Naive thymus-derived CD4-positive, alpha-beta T cell (primary cell): Measurements from ENCODE around the gene DDX6. TPM values are rescaled to one million over a fixed set of nuclear protein-coding genes. Genes with fewer than 3 reads are reported as not detected.
"Not testable (repeated sequence)": the region's sequence is repeated elsewhere in the genome, so short reads cannot be mapped to it uniquely, and the experiment has no call there.

Experiments
- ATAC-seq: fragments of 150-1000 bp; cut with Tn5 transposase; 2 replicates; pipeline ENCODE4 v1.10.0; 2021; ENCODE audit warnings: mild to moderate bottlenecking, moderate library complexity
- CTCF ChIA-PET: fragments of 350-600 bp; sonication (Branson Sonifier 250); formaldehyde crosslinking; loops from one replicate; lab custom pipeline; 2021; ENCODE audit warnings: antibody characterized with exemption; lab: Charles Lee
- POLR2A ChIA-PET: fragments of 350-600 bp; sonication (Branson Sonifier 250); formaldehyde crosslinking; loops from one replicate; lab custom pipeline; 2021; ENCODE audit warnings: antibody characterized with exemption, inconsistent platforms; lab: Charles Lee
- DNase-seq, 9 donors: peaks; one replicate each; pipeline versions ENCODE4 v3.0.0 to v3.0.0-alpha.2; 2020 to 2022; ENCODE audit warnings: mixed read lengths in 1 of 9
- H3K27ac ChIP-seq: one replicate; pipeline ENCODE4 v1.7.0; 2013; ENCODE audit warnings: mild to moderate bottlenecking, low read depth, low read length, moderate library complexity
- H3K27me3 ChIP-seq, 2 donors: one replicate each; pipeline ENCODE4 v1.7.0; 2013; ENCODE audit warnings: low read length in 2 of 2, mild to moderate bottlenecking in 2 of 2, moderate library complexity in 2 of 2; ENCODE audit not compliant: control insufficient read depth in 2 of 2, insufficient read depth in 2 of 2
- H3K36me3 ChIP-seq, 3 experiments: 1 replicate in 2 of 3; 2 replicates in 1 of 3; pipeline ENCODE4 v1.7.0; 2013; ENCODE audit warnings: low read length in 3 of 3, mild to moderate bottlenecking in 3 of 3, moderate library complexity in 1 of 3; ENCODE audit not compliant: insufficient read depth in 3 of 3, control insufficient read depth in 2 of 3
- H3K4me1 ChIP-seq, 2 donors: one replicate each; pipeline ENCODE4 v1.7.0; 2013; ENCODE audit warnings: low read length in 2 of 2, mild to moderate bottlenecking in 2 of 2, moderate library complexity in 1 of 2; ENCODE audit not compliant: control insufficient read depth in 2 of 2, insufficient read depth in 2 of 2
- H3K4me3 ChIP-seq: 2 replicates; pipeline ENCODE4 v1.7.0; 2013; ENCODE audit warnings: mild to moderate bottlenecking, low read length
- H3K9me3 ChIP-seq, 3 experiments: 1 replicate in 2 of 3; 2 replicates in 1 of 3; pipeline ENCODE4 v1.7.0; 2013; ENCODE audit warnings: low read length in 3 of 3; ENCODE audit not compliant: control insufficient read depth in 2 of 3
- H3K27ac Mint-ChIP-seq, 9 donors: one replicate each; pipeline ENCODE4 v1.8.0; 2020 to 2022; ENCODE audit warnings: mixed read lengths in 9 of 9, mild to moderate bottlenecking in 8 of 9, moderate library complexity in 5 of 9, inconsistent platforms in 2 of 9
- H3K27me3 Mint-ChIP-seq, 5 donors: one replicate each; pipeline ENCODE4 v1.8.0; 2021 to 2022; ENCODE audit warnings: mixed read lengths in 5 of 5, mild to moderate bottlenecking in 1 of 5
- H3K36me3 Mint-ChIP-seq, 5 donors: one replicate each; pipeline ENCODE4 v1.8.0; 2020 to 2022; ENCODE audit warnings: mixed read lengths in 5 of 5, mild to moderate bottlenecking in 3 of 5, inconsistent platforms in 1 of 5
- H3K4me1 Mint-ChIP-seq, 7 donors: one replicate each; pipeline ENCODE4 v1.8.0; 2020 to 2022; ENCODE audit warnings: mixed read lengths in 7 of 7, mild to moderate bottlenecking in 3 of 7, inconsistent platforms in 1 of 7
- H3K4me3 Mint-ChIP-seq, 10 donors: one replicate each; pipeline ENCODE4 v1.8.0; 2020 to 2022; ENCODE audit warnings: mild to moderate bottlenecking in 10 of 10, mixed read lengths in 10 of 10, moderate library complexity in 6 of 10, inconsistent platforms in 2 of 10
- H3K9me3 Mint-ChIP-seq, 11 donors: one replicate each; pipeline ENCODE4 v1.8.0; 2020 to 2022; ENCODE audit warnings: mixed read lengths in 11 of 11, mild to moderate bottlenecking in 4 of 11, inconsistent platforms in 1 of 11, moderate library complexity in 1 of 11
- intact Hi-C, 2 donors: fragments of 100-400 bp; cut with micrococcal nuclease; formaldehyde crosslinking; loops; one replicate each; pipeline ENCODE4 v1.15.1; 2023
- polyA plus RNA-seq, 2 donors: library from polyadenylated mRNA; unstranded; fragments of 300-500 nt; fragmentation: Illumina TruSeq; gene quantifications; one replicate each; pipeline ENCODE4 v1.2.3, GENCODE V29; 2021
- total RNA-seq, 6 experiments: library from RNA in 5 of 6; stranded (reverse) in 5 of 6; gene quantifications; 1 replicate in 5 of 6; 2 replicates in 1 of 6; pipeline ENCODE4 v1.2.3 and lab custom pipeline; 2021 to 2026

DDX6 gene
- total and polyA plus RNA-seq, 7 experiments from 2014 or later: 118 to 346 (median 207) TPM

DNA sequence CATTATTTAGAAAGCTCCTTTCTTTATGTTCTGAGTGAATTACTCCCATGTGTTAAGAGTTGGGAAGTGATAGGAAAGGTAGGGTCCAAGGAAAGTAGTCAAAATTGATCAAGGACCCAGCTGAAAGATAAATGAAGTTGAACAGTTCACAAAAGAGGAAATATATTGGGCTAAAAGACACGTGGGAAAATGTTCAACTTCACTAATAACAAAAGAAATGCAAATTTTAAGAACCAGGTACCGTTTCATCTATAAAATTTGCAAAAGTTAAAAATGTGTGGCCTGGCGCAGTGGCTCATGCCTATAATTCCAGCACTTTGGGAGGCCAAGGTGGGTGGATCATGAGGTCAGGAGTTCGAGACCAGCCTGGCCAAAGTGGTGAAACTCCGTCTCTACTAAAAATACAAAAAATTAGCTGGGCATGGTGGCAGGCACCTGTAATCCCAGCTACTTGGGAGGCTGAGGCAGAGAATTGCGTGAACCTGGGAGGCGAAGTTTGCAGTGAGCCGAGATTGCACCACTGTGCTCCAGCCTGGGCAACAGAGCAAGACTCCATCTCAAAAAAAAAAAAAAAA lies 32.1 kb upstream of the DDX6 start:
- H3K27me3 Mint-ChIP-seq, H3K4me1 Mint-ChIP-seq, H3K36me3 ChIP-seq, H3K4me3 ChIP-seq, H3K27me3 ChIP-seq, ATAC-seq, H3K9me3 ChIP-seq, intact Hi-C loops, H3K36me3 Mint-ChIP-seq, H3K4me1 ChIP-seq, H3K27ac ChIP-seq, H3K27ac Mint-ChIP-seq, H3K4me3 Mint-ChIP-seq, DNase-seq, H3K9me3 Mint-ChIP-seq: not testable (repeated sequence)
- ChIA-PET POLR2A (interaction anchor here (0.6 kb wide), 1 partner anchor 37 kb away, joined by 3 read pairs; no protein-coding TSS in a partner anchor), CTCF (interaction anchor here (0.6 to 1.0 kb wide), 2 partner anchors 63 to 70 kb away, joined by 3 read pairs; no protein-coding TSS in a partner anchor)

DNA sequence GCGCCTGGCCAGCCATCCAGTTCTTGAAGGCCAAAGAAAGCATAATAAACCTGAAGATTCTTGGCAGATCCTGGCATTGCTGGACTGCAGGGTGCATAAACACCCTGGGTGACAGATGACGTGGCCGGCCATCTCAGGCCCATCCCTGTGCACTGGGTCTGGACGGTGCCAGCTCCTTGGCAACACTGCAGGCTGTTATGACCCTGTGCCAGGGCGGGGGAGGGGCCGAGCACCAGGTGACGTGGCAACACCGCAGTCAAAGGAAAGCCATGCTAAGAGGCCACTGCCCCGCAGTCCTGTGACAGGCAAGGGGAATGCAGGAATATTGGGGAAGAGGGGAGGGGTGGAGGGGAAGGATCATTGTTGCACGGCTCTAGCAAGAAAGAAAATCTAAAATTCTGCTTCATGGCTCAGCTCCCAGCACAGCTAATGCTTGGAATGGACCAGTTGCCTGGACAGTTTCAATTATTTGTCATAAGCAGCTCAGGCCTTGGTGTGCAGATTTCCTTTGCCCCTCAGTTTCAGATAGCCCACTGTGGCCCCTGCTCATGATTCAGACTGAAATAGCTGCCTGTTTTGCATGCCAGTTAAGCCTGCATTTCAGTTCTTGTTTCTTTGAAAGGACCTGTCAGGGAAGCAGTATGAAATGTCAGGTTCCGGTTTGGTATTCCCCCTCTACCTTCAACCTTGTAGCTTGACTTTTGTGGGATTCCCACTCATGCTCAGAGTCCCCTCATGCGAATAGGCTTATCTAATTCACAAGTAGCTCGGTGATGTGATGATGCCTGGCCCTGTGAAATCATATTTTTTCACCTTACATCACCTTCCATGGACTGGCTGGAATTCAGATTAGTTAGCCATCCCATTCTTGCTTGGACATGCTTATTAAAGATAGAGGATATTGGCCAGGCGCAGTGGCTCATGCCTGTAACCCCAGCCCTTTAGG lies 29.7 kb upstream of the DDX6 start:
- Histone ChIP-seq H3K27me3 (no peaks in the 10 kb centered on the region), H3K27ac (no peak overlapping the region), H3K4me3 (no peak overlapping the region), H3K9me3 (no peaks in the 10 kb centered on the region), H3K4me1 (no peaks in the 10 kb centered on the region), H3K36me3 (no peaks in the 10 kb centered on the region)
- H3K36me3 Mint-ChIP-seq: peaks cover 0 to 1% (median 0%) of the 10 kb centered on the region in 5 donors
- H3K27ac Mint-ChIP-seq: peak overlapping the region in 1 of 9 donors; percentile 25
- peak overlapping the region in 2 of 10 donors; percentile 9 to 13 for H3K4me3 Mint-ChIP-seq
- H3K9me3 Mint-ChIP-seq: no peaks in the 10 kb centered on the region
- ChIA-PET CTCF (interaction anchor here (0.7 kb wide), 1 partner anchor 575 kb away, joined by 3 read pairs; no protein-coding TSS in a partner anchor), POLR2A (interaction anchor here (0.6 to 1.4 kb wide), 3 partner anchors 13 to 75 kb away, joined by 3 to 4 read pairs (median 3); no protein-coding TSS in a partner anchor)
- intact Hi-C loops: no loop called here
- ATAC-seq (peak; percentile 55), DNase-seq (no peak)
- H3K4me1 Mint-ChIP-seq: peaks cover 0 to 4% (median 0%) of the 10 kb centered on the region in 7 donors
- H3K27me3 Mint-ChIP-seq: no peaks in the 10 kb centered on the region

DNA sequence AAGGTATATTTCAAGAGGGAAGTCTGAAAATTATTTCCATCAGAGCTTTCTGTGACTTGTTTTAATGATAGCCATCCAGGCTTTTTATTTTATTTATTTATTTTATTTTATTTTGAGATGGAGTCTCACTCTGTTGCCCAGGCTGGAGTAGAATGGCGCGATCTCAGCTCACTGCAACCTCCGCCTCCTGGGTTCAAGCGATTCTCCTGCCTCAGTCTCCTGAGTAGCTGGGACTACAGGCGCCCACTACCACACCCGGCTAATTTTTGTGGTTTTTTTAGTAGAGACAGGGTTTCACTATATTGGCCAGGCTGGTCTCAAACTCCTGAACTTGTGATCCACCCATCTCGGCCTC lies 29.0 kb upstream of the DDX6 start:
- H3K27ac Mint-ChIP-seq, H3K4me1 ChIP-seq, H3K27ac ChIP-seq: not testable (repeated sequence)

DNA sequence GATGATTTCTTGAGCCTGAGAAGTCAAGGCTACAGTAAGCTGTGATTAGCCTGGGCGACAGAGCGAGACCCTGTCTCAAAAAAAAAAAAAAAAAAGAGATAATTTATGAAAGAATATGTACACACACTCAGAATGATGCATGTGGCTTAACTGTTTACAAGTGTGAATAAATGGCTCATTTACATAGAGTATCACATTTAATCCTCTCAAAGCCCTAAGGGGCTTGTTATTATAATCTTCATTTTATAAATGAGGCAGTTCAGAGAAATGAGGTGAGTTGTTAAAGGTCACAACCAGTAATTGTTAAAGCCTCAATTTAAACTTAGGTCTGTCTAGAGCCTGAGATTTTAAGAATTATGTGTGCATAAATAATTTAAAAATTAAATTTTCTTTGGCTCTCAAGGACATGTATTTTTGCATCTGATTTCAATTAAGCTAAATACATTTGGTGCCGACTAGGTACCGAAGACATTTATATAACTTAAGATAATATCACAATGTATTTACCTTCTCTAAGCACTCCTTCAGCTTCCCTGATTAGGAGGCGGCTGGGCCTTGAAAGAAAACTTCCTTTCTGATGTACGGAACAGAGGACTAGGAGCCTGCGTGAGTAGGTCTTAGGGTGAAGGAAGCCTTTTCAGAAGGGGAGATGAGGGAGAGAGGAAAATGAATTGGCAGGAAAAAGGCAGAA lies 28.5 kb upstream of the DDX6 start:
- Mint-ChIP-seq H3K4me3 (no peak overlapping the region), H3K9me3 (no peaks in the 10 kb centered on the region), H3K36me3 (peaks cover 0 to 1% (median 0%) of the 10 kb centered on the region in 5 donors), H3K4me1 (peaks cover 0 to 4% (median 0%) of the 10 kb centered on the region in 7 donors), H3K27me3 (no peaks in the 10 kb centered on the region), H3K27ac (no peak overlapping the region)
- no peak overlapping the region for H3K4me3 ChIP-seq
- intact Hi-C loops: no loop called here
- no peak overlapping the region for H3K27ac ChIP-seq
- POLR2A ChIA-PET: interaction anchor here (0.6 kb wide), 1 partner anchor 11 kb away, joined by 3 read pairs; no protein-coding TSS in a partner anchor
- DNase-seq (no peak), ATAC-seq (no peak)
- H3K36me3 ChIP-seq: no peaks in the 10 kb centered on the region
- H3K27me3 ChIP-seq: no peaks in the 10 kb centered on the region
- no peaks in the 10 kb centered on the region for H3K9me3 ChIP-seq
- CTCF ChIA-PET: no interaction called here
- no peaks in the 10 kb centered on the region for H3K4me1 ChIP-seq

More for the DNA sequence above, 29.0 kb upstream of the DDX6 start:
- H3K27me3 Mint-ChIP-seq, H3K9me3 Mint-ChIP-seq, H3K4me3 ChIP-seq, ATAC-seq, CTCF ChIA-PET, intact Hi-C loops, H3K36me3 Mint-ChIP-seq, H3K9me3 ChIP-seq, H3K4me1 Mint-ChIP-seq, H3K36me3 ChIP-seq, H3K27me3 ChIP-seq, H3K4me3 Mint-ChIP-seq, DNase-seq: not testable (repeated sequence)
- POLR2A ChIA-PET: interaction anchor here (0.6 to 1.4 kb wide), 2 partner anchors 12 to 49 kb away, joined by 3 read pairs; no protein-coding TSS in a partner anchor

DNA sequence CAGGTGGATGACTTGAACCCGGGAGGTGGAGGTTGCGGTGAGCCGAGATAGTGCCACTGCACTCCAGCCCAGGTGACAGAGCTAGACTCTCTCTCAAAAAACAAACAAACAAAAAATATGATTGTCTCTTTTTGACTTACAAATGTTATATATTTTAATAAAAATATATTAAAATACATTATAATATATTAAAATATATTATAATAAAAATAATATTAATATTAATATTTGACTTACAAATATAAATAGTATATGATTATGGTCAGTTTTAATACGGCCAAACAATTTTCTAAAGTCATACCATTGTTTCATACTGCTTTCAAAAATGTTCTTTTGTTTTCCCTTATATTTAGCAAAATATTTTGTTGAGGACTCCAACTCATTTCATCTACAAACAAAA lies 27.2 kb upstream of the DDX6 start:
- Mint-ChIP-seq H3K27me3 (no peaks in the 10 kb centered on the region), H3K27ac (no peak overlapping the region), H3K9me3 (no peaks in the 10 kb centered on the region), H3K4me3 (no peak overlapping the region), H3K4me1 (peaks cover 0 to 10% (median 1%) of the 10 kb centered on the region in 7 donors), H3K36me3 (peaks cover 0 to 1% (median 0%) of the 10 kb centered on the region in 5 donors)
- intact Hi-C loops: no loop called here
- no peak overlapping the region for H3K4me3 ChIP-seq
- ChIA-PET CTCF (no interaction called here), POLR2A (interaction anchor here (1.6 kb wide), 1 partner anchor 26 kb away, joined by 4 read pairs; no protein-coding TSS in a partner anchor)
- H3K4me1 ChIP-seq: no peaks in the 10 kb centered on the region
- no peaks in the 10 kb centered on the region for H3K27me3 ChIP-seq
- H3K27ac ChIP-seq: no peak overlapping the region
- no peak for DNase-seq
- no peaks in the 10 kb centered on the region for H3K9me3 ChIP-seq
- no peak for ATAC-seq
- no peaks in the 10 kb centered on the region for H3K36me3 ChIP-seq

DNA sequence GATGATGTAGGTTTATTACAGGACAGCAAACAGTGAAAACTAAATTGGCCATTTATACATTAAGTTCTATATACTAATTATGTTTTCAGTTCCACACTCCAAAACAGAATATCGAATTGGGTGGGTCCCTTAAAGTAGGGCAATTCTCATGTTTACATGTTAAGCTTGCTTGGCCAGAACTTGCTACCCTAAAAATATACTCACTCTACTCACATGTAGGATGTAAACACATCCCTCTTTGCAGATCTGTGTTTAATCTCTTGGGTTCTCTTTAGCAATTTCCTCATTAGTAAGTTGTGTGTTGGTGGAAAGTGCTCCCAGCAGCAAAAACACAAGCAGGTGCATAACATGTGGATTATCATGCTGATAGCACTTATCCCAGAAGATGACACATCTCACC lies 22.6 kb upstream of the DDX6 start:
- Mint-ChIP-seq H3K27me3 (no peaks in the 10 kb centered on the region), H3K27ac (peak overlapping the region in 2 of 9 donors; percentile 42 to 48), H3K4me3 (no peak overlapping the region), H3K4me1 (peaks cover 0 to 12% (median 3%) of the 10 kb centered on the region in 7 donors), H3K9me3 (no peaks in the 10 kb centered on the region), H3K36me3 (no peaks in the 10 kb centered on the region)
- ATAC-seq (no peak), DNase-seq (no peak)
- intact Hi-C loops: no loop called here
- no peaks in the 10 kb centered on the region for H3K9me3 ChIP-seq
- no peak overlapping the region for H3K4me3 ChIP-seq
- H3K27me3 ChIP-seq: no peaks in the 10 kb centered on the region
- no peaks in the 10 kb centered on the region for H3K36me3 ChIP-seq
- H3K4me1 ChIP-seq: no peaks in the 10 kb centered on the region
- H3K27ac ChIP-seq: no peak overlapping the region
- CTCF ChIA-PET: interaction anchor here (0.6 to 1.4 kb wide), 2 partner anchors 13 to 551 kb away, joined by 3 read pairs; no protein-coding TSS in a partner anchor
- POLR2A ChIA-PET: interaction anchor here (0.6 to 1.7 kb wide), 4 partner anchors 9 to 81 kb away, joined by 3 to 4 read pairs (median 3); no protein-coding TSS in a partner anchor
